Left ventricle myocardium inferior (tissue), 1 donor: ENCODE results near the gene NHEJ1. TPM values are rescaled to one million over a fixed set of nuclear protein-coding genes. Genes with fewer than 3 reads are reported as not detected.

Experiments used
- DNase-seq: peaks from one replicate; pipeline ENCODE4 v3.0.0-alpha.2; 2020
- H3K27ac ChIP-seq: fragments of 200-600 bp; replicated peaks from 2 replicates; pipeline ENCODE4 v1.8.0; 2021
- H3K27me3 ChIP-seq: fragments of 200-600 bp; 2 replicates; pipeline ENCODE4 v1.8.0; 2021; ENCODE audit warnings: low read depth
- H3K36me3 ChIP-seq: fragments of 200-600 bp; 2 replicates; pipeline ENCODE4 v1.8.0; 2021
- H3K4me1 ChIP-seq: fragments of 200-600 bp; 2 replicates; pipeline ENCODE4 v1.8.0; 2021
- H3K4me3 ChIP-seq: fragments of 200-600 bp; 2 replicates; pipeline ENCODE4 v1.8.0; 2021; ENCODE audit warnings: mild to moderate bottlenecking, moderate library complexity
- H3K9me3 ChIP-seq: fragments of 200-600 bp; replicated peaks from 2 replicates; pipeline ENCODE4 v1.8.0; 2021
- intact Hi-C: fragments of 100-400 bp; cut with micrococcal nuclease; formaldehyde crosslinking; loops from one replicate; pipeline ENCODE4 v1.11.0; 2022
- total RNA-seq: library from RNA; stranded (reverse); fragmentation: NEBNext Ultra II Directional; extraction: Animal tissue kit (Norgen Biotek cat#: 25700); gene quantifications from one replicate; pipeline ENCODE4 v1.2.1, GENCODE V29; 2021
- TF ChIP-seq, protein P1 (sequence below): fragments of 200-600 bp; IDR thresholded peaks from 2 replicates; pipeline ENCODE4 v1.8.0; 2021; ENCODE audit warnings: antibody characterized with exemption, mild to moderate bottlenecking, borderline replicate concordance
- donor health status: DM: no; HTN: yes; CAD: no; lungs with severe emphysema.

NHEJ1 gene
- total RNA-seq, 1 donor from 2014 or later = 6.4 TPM

DNA sequence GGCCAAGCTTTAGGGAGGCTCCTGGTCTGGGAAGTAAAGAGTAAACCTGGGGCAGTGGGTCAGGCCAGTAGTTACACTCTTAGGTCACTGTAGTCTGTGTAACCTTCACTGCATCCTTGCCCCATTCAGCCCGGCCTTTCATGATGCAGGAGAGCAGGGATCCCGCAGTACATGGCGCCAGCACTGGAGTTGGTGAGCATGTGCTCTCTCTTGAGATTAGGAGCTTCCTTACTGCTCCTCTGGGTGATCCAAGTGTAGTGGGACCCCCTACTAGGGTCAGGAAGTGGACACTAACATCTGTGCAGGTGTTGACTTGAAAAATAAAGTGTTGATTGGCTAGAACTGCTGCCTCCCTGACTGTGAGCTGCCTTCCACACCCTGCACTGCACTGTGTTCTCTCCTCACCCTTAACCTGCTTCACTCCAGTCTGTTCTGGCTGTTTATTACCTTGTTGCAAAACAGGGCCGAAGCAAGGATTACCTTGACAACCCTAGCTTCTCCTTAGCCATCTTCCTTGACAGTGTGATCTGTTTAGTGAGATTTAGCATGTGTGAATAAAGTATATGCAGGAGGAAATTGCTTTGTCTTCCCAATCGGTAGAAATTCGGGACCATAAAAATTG lies 22.6 kb upstream of the NHEJ1 start:
- peaks cover 49% of the 10 kb centered on the region for H3K36me3 ChIP-seq
- no peaks in the 10 kb centered on the region for H3K9me3 ChIP-seq
- intact Hi-C loops = no loop called here

DNA sequence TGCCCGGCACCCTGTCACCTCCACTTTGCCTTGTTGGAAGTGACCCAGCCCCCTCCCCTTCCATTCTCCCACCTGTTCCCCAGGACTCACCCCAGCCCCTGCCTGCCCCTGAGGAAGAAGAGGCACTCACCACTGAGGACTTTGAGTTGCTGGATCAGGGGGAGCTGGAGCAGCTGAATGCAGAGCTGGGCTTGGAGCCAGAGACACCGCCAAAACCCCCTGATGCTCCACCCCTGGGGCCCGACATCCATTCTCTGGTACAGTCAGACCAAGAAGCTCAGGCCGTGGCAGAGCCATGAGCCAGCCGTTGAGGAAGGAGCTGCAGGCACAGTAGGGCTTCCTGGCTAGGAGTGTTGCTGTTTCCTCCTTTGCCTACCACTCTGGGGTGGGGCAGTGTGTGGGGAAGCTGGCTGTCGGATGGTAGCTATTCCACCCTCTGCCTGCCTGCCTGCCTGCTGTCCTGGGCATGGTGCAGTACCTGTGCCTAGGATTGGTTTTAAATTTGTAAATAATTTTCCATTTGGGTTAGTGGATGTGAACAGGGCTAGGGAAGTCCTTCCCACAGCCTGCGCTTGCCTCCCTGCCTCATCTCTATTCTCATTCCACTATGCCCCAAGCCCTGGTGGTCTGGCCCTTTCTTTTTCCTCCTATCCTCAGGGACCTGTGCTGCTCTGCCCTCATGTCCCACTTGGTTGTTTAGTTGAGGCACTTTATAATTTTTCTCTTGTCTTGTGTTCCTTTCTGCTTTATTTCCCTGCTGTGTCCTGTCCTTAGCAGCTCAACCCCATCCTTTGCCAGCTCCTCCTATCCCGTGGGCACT lies 21.9 kb upstream of the NHEJ1 start:
- intact Hi-C loops = no loop called here
- Histone ChIP-seq H3K27me3 (no peaks in the 10 kb centered on the region), H3K27ac (no peak overlapping the region), H3K4me1 (peaks cover 23% of the 10 kb centered on the region), H3K36me3 (peaks cover 49% of the 10 kb centered on the region), H3K4me3 (no peak overlapping the region), H3K9me3 (no peaks in the 10 kb centered on the region)
- TF ChIP-seq, protein P1, sequence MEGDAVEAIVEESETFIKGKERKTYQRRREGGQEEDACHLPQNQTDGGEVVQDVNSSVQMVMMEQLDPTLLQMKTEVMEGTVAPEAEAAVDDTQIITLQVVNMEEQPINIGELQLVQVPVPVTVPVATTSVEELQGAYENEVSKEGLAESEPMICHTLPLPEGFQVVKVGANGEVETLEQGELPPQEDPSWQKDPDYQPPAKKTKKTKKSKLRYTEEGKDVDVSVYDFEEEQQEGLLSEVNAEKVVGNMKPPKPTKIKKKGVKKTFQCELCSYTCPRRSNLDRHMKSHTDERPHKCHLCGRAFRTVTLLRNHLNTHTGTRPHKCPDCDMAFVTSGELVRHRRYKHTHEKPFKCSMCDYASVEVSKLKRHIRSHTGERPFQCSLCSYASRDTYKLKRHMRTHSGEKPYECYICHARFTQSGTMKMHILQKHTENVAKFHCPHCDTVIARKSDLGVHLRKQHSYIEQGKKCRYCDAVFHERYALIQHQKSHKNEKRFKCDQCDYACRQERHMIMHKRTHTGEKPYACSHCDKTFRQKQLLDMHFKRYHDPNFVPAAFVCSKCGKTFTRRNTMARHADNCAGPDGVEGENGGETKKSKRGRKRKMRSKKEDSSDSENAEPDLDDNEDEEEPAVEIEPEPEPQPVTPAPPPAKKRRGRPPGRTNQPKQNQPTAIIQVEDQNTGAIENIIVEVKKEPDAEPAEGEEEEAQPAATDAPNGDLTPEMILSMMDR = no peak
- DNase-seq = peak; percentile 24

More for the DNA sequence above, 22.6 kb upstream of the NHEJ1 start:
- no peak for DNase-seq
- TF ChIP-seq, protein P1 = no peak
- Histone ChIP-seq H3K27ac (no peak overlapping the region), H3K4me3 (no peak overlapping the region), H3K27me3 (no peaks in the 10 kb centered on the region), H3K4me1 (peaks cover 19% of the 10 kb centered on the region)

DNA sequence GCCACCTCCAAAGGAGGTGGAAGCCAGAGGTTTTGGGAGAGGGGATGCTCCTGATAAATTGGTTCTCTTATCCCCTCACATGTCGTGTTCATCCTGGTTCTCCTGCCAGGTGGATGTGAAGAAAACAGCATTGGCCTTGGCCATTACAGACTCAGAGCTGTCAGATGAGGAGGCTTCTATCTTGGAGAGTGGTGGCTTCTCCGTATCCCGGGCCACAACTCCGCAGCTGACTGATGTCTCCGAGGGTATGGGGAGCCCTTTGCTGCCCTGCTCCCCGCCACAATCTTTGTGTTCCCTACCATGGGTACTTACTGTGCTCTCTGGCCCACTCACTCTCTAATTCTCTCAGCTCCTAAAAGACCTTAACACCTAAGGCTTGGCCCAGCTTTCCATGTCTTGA lies 20.9 kb upstream of the NHEJ1 start:
- TF ChIP-seq, protein P1 = no peak
- Histone ChIP-seq H3K4me1 (peaks cover 33% of the 10 kb centered on the region), H3K27me3 (no peaks in the 10 kb centered on the region), H3K27ac (no peak overlapping the region), H3K4me3 (no peak overlapping the region), H3K9me3 (no peaks in the 10 kb centered on the region), H3K36me3 (peaks cover 49% of the 10 kb centered on the region)
- DNase-seq = no peak
- intact Hi-C loops = no loop called here

DNA sequence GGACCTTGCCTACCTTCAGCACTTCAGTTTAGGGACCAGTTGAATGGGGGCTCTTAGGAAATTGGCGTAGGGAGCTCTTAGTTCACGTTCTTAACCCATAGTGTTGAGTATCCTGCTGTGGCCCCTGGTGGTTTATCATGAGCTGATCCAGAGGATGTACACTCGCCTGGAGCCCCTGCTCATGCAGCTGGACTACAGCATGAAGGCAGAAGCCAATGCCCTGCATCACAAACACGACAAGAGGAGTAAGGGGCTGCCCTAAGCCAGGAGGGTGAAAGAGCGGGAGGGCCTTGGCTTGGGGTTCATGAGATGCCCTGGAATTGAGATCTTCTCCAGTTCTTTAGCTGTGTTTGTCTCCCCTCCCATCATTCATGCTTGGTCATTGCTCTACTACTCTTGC lies 20.3 kb upstream of the NHEJ1 start:
- Histone ChIP-seq H3K27me3 (no peaks in the 10 kb centered on the region), H3K4me1 (peaks cover 39% of the 10 kb centered on the region), H3K9me3 (no peaks in the 10 kb centered on the region), H3K4me3 (no peak overlapping the region), H3K36me3 (peaks cover 49% of the 10 kb centered on the region), H3K27ac (no peak overlapping the region)
- TF ChIP-seq, protein P1 = no peak
- intact Hi-C loops = no loop called here
- no peak for DNase-seq

DNA sequence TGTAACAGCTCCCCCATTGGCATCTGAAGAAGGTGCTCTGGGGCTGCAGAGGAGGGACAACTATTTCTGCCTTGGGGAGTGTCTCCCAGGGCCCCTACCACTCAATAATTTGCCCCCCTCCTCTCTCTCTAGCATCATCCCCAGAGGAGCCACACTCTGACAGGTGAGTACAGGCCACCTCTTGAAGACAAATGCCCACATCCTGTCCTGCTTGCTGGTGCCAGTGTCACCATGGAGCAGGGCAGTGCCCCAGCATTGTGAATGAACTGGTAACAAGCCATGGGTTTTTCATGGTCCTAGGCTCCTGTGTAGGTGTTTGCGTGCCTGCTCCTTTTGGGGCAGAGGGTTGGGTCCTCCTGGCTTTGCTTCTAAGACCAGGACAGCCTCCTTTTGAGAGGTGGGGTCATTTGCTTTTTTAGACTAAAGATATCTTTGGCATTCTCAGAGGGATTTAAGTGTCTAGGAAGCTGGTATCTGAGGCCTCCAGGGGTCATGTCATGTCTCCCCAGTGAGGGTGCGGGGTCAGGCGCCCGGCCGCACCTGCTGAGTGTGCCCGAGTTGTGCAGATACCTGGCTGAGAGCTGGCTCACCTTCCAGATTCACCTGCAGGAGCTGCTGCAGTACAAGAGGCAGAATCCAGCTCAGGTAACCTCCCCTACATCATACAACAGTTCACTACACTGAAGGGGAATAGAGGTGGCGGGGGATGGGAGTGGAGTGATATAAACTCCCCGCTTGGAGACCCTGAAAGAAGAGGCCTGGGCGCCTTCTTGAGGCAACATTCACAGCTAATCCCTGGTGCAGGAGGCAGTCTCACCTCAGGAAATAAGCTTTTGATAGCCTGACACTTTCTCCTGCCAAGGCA lies 19.2 kb upstream of the NHEJ1 start:
- no peaks in the 10 kb centered on the region for H3K27me3 ChIP-seq
- intact Hi-C loops = no loop called here
- H3K27ac ChIP-seq = no peak overlapping the region
- H3K4me3 ChIP-seq = peak overlapping the region; percentile 88
- peaks cover 56% of the 10 kb centered on the region for H3K36me3 ChIP-seq
- no peak for DNase-seq
- TF ChIP-seq, protein P1 = no peak
- H3K9me3 ChIP-seq = no peaks in the 10 kb centered on the region
- H3K4me1 ChIP-seq = peaks cover 50% of the 10 kb centered on the region
